GM19395 (cell line): ENCODE results near the gene ZNF189.

ENCODE experiments used
- ATAC-seq: cut with Tn5 transposase; IDR thresholded peaks from one replicate; pipeline ENCODE4 v1.9.1; 2021; ENCODE audit warnings: mild to moderate bottlenecking, moderate library complexity; ENCODE audit not compliant: unreplicated experiment

Gene ZNF189

DNA sequence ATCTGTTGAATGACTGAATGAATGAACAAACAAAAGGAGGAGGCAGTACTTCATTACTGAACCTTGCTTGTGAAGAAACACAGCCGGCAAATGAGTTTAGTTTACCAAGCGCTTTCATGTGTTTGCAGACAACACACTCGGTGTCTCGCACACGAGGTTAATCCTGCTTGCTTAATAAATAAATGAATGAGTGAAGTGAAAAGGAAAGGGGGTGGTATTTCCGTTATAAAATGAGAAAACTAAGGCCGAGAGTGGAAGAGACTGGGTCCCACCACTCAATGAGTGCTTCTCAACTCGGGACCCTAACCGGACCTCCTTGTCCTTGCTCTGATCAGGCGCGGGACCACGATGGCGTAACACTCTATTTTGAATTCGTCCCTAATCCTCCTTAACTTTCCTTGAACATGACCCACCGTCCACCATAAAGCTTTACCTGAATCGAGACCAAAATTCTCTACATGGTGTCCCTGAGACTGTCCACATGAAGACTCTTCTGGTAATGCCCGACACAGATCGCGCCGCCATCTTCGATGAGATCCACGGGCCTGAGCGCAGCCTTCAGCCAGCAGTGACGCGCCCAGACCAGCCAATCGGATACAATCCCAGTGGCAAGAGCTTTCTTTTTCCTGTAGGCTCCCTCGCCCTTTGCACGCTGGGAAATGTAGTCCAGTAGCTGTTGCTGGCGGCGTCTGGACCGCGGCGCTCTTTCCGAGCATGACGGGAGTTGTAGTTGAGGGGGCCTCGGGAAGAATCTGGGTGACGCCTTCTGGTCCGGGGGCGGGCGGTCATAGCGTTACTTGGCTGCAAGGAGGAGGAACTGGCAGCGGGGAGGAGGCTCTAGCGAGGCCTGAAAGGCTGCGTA lies at the start of gene ZNF189, which contains the start of gene MRPL50:
Gene ZNF189 (plus strand): TSS at position 784 of the 862 bp plus-strand sequence. CDS start 306 bp downstream, outside the sequence.
Gene MRPL50 (minus strand): TSS at position 551 of the 862 bp plus-strand sequence. CDS start 26 bp downstream, at position 525.
- ATAC-seq = peak; percentile 99

DNA sequence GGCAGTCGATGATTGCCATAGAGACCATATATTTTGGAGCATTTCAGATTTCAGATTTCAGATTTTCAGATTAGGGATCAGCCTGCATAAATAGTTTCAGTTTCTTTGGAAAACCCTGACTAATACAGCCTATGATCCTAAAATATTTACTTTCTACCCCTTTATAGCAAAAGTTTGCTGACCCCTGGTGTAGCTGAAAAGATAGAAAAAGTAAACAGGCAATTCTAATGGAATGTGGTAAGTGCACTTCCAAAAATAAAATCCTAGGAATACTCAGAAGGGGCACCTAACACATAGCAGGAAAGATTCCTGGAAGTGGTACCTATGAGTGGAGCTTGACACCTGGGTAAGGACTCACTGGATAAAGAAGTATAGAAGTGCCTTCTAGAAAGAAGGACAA lies 48.4 kb upstream of the ZNF189 start:
- ATAC-seq = no peak

DNA sequence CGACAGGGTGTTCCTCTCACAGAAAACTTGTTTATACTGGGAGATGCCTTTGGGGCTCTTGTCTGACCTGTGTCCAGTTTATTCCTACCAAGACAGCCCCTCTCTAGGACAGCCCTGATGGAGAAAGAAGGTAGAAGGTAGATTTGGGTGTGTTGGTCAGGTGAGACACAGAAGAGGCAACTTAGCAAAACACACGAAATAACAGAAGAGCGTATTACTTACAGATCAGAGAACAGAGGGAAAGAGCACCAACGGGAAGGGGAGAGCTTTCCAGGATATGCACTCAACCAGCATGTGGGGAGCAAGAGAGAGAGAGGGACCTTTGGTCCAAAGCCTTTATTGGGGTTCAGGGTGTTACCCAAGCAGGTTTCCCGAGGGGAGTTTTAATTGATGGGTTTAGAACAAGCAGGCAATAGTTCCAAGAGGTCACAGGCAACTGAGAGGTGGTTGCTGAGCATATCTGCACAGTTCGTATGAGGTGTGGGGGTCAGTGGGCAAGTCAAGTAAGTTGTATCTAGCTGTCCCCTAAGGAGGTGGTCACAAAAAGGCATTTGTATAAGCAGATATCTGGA lies 45.7 kb upstream of the ZNF189 start:
- ATAC-seq = no peak

DNA sequence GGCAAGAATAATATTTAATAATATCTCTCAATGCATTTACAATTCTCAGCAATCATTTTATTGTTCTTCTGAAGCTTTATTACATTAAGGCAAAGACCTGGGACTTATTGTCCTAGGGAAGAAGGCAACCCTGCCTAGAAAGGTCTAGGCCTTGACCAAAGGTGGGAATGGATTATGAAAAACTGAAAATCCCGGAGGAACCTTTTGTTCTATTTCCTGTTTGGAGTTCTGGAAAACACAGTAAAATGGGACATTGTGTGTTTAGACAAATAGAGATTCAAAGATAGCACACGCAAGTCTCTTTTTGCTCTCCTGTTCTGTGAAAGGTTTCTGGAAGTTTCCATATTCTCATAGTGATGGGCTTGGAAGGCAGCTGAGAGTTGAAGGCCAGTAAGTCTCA lies 45.0 kb upstream of the ZNF189 start:
- ATAC-seq = no peak

DNA sequence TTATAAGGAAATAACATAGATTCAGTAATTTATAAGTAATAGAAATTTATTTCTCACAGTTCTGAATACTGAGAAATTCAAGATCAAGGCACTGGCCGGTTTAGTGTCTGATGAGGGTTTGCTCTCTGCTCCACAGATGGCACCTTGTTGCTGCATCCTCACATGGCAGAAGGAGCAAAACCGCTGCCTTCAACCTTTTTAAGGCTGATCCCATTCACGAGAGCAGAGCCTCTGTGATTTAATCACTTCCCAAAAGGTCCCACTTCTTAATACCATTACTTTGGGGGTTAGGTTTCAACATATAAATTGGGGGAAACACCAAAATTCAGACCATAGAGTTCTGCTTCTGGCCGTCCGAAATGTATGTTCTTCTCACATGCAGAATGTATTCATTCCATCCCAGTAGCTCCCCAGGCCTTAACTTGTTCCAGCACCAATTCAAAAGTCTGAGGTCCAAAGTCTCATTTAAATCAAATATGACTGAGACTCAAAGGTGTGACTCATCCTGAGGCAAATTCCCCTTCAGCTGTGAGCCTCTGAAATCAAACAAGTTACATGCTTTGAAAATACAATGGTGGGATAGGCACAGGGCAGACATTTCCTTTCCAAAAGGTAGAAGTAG lies 44.4 kb upstream of the ZNF189 start:
- no peak for ATAC-seq

DNA sequence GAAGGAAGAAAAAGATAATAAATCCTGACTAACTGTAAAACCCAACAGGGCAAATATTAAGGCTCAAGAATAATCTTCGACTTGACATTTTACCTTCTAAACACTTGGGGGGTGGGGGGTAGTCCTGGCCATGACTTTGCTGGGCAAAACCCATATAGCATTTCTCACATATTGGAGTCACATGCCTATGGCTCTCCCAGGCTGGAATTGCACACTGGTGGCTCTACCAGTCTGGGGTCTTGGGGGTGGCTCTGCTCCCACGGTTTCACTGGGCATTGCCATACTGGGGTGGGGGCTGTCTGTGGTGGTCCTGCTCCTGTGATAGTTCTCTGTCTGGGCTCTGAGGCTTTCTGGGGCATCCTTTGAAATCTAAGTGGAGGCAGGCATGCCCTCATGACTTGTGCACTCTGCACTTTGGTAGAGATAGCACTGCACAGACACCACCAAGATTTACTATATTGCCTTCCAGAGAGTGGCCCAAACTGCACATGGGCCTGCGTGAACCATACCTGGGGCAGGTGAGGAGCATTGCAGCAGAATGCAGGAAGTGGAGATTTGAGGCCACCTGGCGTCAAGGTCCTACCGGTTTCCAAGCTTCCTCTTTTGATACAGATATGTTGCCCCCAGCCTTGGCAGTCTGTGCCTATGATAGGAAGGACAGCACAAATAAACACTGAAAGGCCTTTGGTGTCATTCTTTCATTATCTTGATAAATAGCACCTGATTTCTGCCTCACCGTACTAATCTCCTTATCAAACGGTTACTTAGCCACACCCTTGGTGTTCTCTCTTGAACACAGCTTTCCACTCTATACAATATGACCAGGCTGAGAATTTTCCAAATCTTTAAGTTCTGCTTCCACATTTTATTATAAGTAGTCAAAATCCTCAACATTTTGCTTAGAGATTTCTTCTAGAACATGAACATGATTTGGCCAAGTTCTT lies 43.6 kb upstream of the ZNF189 start:
- ATAC-seq = no peak

DNA sequence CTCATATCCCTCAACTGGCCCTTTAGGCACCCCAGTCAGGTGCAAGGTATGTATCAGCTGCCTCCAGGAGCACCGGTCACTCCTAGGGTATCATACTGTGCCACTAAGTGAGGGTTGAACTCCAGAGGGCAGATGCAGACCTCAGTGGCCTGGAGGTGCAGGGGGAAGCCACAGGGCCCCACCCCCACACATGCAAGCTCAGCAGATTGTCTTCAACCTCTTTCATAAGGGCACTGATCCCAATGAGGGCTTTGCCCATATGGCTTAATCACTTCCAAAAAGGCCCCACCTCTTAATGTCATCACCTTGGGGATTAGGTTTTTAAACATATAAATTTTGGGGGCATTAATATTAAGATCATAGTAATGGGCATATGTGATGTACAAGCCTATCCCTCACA lies 42.0 kb upstream of the ZNF189 start:
- ATAC-seq = no peak

DNA sequence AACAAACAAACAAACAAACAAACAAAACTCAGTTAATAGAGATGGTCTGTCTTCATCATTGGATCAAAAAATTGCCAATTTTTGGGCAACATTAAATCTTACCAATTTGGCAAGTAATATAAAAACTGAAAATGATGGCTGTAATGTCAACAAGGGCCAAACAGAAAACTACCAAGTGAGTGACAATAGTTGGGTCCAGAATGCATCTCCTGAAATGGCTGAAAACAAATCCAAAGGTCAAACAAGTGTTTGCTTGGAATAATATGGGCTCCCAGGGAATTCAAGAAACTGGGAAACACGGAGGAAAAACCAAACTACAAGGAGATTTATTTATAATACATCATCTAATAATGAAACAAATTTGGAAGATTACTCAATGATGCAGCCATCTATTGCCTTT lies 39.0 kb upstream of the ZNF189 start:
- no peak for ATAC-seq

DNA sequence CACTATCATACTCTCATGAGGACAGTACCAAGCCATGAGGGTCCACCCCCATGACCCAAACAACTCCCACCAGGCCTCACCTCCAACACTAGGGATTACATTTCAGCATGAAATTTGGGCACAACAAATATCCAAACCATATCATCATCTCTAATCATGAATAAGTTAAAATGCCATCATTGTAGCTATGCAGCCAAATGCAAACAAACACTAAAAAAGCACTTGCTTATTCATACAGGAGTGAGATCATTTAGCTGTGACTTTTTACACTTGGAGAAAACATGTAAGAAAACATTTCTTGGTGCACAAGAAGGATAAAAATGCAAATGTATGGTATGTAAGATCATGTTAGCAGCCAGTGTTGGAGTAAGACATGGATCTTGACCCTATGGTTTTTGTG lies 38.0 kb upstream of the ZNF189 start:
- no peak for ATAC-seq

DNA sequence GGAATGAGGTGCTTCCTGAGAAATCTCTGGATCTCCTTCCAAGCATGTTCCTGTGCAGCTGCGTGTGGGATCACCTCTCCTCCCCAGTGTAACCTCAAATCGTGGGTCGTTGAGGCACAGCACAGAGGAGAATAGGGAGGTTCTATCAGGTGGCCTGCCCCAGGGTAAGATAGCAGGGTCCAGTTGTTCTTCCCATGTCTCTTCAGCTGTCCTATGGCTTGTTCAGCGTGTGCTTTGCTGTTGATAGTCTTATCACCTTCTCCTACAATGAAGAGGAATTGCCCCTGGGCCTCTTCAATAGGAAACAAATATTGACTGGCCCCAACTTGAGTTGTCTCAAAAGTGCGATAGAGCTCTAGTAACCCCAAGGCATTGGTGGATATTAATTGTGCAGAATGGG lies 36.2 kb upstream of the ZNF189 start:
- no peak for ATAC-seq

DNA sequence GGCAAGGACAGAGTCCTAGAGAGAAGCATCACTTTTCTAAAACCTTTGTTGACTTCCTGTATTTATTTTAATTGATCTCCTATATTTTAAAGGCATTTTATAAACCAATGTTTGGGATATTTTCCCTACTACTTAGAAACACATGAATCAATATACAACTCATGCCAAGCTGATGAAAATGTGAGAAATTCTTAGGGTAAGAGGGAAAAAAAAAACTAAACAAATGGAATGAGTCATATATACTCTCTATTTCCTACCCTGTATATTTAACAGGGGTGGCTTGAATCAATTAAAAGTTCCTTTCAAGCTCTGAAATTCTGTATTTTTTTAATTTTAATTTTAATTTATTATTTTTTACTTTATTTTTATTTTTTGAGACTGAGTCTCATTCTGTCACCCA lies 33.5 kb upstream of the ZNF189 start:
- no peak for ATAC-seq

DNA sequence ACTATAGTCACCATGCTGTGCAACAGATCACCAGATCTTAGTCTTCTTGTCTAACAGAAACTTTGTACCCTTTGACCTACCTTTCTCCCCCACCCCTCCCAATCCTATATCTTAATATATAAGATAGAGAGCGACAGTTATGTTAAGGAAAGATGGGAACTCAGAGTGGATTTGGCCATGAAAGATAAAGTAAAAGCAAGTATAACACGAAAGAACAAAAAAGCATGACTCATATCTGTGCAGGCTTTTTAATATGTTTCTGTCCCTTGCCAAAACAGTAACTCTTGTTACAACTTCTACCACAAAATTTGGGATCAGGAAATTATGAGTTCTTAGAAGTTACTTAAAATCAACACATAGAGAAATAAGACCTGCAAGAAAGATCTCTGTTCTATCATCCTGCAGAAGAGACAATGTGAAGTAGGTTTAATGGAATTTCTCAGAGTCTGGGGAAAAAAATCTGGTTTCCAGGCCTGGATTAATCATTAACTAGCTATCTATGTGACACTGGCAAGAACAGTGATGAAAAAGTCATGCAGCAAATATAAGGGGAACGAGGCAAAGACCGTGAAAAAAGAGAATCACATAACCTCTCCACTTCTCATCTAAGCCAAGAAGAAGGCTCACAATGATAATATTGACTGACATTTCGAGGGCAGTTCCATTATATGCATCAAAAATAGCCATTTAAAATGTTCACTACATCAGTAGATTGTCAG lies 32.5 kb upstream of the ZNF189 start:
- ATAC-seq = no peak

DNA sequence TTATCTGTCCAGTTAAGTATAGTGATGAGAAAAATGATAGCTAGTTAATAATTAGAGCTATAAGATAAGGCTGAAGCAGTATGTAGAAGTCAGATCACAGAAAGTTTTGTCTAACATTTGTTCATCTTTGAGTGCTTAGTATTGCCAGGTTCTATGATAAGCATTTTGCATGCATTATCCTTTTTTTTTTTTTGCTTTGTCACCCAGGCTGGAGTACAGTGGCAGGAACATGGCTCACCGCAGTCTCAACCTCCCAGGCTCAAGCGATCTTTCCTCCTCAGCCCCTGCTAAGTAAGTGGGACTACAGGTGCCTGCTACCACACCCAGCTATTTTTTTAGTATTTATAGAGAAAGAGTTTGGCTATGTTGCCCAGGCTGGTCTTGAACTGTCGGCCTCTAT lies 31.3 kb upstream of the ZNF189 start:
- no peak for ATAC-seq

DNA sequence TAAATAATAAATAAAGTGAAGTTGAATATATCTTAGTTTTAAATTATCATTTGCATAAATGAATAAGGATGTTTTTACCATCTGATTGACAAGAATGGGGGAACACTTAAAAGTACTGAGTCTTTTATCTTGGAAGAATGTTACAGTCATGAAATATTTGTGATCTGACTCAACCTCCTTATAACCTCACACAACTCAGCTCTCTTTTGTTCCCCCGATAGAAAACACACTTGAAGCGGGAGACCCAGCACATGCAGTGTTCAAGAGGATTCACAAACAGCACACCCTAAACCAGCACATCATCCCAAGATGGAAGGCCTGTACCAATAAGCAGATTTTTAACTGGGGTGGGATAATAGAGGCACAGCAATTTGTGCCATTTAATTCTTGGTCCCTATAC lies 29.4 kb upstream of the ZNF189 start:
- no peak for ATAC-seq

DNA sequence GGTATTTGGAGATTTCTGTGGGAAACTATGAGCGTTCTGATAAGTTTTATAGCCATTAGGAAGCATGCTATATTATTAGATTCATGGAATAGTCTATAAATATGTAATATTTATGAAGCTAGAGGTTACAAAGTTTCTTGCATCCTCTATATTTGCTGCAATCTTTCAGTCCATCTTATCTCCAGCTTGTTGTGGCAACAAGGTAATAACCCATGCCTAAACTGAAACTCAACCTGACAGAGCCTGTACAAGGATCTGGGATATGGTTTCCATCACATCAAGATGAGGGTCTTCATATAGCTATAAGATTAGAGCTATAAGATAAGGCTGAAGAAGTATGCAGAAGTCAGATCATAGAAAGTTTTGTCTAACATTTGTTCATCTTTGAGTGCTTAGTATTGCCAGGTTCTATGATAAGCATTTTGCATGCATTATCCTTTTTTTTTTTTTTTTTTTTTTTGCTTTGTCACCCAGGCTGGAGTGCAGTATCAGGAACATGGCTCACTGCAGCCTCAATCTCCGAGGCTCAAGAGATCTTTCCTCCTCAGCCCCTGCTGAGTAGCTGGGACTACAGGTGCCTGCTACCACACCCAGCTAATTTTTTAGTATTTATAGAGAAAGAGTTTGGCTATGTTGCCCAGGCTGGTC lies 28.6 kb upstream of the ZNF189 start:
- ATAC-seq = no peak

DNA sequence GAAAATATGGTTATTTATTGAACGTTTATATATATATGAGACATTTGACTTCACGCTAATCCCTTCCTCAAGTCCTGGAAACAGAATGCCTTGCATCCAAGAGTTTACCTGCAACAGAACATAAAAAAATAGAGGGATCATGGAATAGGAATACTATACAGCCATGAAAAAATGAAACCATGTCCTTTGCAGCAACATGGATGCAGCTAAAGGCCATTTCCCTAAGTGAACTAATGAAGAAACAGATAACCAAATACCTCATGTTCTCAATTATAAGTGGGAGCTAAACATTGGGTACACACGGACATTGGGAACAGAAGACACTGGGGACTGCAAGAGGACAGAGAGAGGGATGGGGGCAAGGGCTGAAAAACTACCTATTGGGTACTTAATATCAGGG lies 26.8 kb upstream of the ZNF189 start:
- ATAC-seq = no peak

DNA sequence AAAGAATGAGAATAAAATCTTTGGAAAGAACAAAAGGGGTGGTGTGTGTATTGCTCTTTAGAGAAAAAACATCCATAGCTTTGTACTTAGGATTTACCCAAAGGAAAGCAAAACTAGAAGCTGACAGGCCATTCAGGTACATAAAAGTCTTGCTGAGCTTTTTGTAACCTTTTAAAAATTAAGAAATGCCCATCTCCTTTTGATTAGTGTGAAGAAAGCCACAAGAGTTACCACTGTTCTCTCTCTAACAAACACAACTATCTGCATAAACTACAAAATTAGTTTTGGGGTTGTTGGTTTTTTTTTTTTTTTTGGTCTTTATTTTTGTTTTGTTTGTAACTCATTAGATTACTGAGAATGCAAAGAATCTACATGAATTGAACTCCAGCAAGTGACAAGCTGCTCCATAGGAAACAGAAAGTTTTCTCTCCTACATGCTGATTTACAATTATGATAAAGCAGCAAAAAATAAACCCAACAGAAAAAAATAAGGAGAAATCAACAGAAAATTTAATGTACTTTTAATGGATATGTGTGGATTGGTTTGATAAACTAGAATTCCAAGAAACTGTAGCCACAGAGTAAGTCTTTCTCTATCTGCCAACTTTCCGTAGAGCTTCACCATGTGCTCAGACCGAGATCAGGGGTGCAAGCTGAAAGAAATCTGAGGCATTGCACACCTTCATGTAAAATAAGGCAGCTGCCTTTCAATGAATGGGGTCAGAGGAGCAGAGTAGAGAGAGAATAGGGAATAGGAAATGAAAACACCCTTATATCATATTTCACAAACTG lies 26.1 kb upstream of the ZNF189 start:
- no peak for ATAC-seq

DNA sequence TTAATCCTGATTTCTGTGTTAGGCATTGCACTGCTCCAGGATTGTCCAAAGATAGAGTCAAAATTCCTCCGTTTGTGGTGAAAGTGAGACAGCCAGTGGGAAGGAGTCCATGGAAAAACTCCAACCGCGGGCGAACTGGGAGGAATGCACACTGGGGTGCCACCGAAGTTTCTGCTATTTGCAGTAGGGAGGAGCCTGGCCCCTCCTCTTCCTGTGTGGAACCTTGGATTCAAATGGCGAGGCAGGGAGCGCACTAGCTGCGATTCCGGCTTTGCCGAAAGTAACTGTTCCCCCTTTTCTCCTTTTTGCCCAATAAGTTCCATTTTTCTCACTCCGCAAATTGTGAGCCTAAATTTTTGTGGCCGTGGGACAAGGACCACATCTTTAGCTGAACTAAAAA lies 23.1 kb upstream of the ZNF189 start:
- no peak for ATAC-seq
